GM23248 (cell line): Measurements from ENCODE around the gene RPRD1B. TPM values are rescaled to one million over a fixed set of nuclear protein-coding genes. Genes with fewer than 3 reads are reported as not detected.

Experiments used
- DNase-seq: peaks from one replicate; pipeline ENCODE4 v3.0.0-alpha.2; 2015
- H2AFZ ChIP-seq: fragments of 200-600 bp; sonication (generic); 2 replicates; pipeline ENCODE4 v1.6.1; 2016; ENCODE audit warnings: antibody characterized with exemption
- H3F3A ChIP-seq: fragments of 200-600 bp; sonication (generic); 2 replicates; pipeline ENCODE4 v1.6.1; 2016; ENCODE audit warnings: mild to moderate bottlenecking, antibody characterized with exemption, mixed run types; ENCODE audit not compliant: insufficient read depth
- H3K27ac ChIP-seq: fragments of 200-600 bp; sonication (generic); 2 replicates; pipeline ENCODE4 v1.5.1; 2016; ENCODE audit warnings: mild to moderate bottlenecking
- H3K27me3 ChIP-seq: fragments of 200-600 bp; sonication (generic); replicated peaks from 2 replicates; pipeline ENCODE4 v1.6.1; 2016; ENCODE audit warnings: mild to moderate bottlenecking; ENCODE audit not compliant: insufficient read depth
- H3K36me3 ChIP-seq: fragments of 200-600 bp; sonication (generic); 2 replicates; pipeline ENCODE4 v1.6.1; 2016; ENCODE audit warnings: low read depth, mild to moderate bottlenecking
- H3K4me1 ChIP-seq: fragments of 200-600 bp; sonication (generic); 2 replicates; pipeline ENCODE4 v1.6.1; 2016; ENCODE audit warnings: mild to moderate bottlenecking; ENCODE audit not compliant: insufficient read depth
- H3K4me2 ChIP-seq: fragments of 200-600 bp; sonication (generic); one replicate; pipeline ENCODE4 v1.6.1; 2016; ENCODE audit warnings: mild to moderate bottlenecking; ENCODE audit not compliant: unreplicated experiment
- H3K4me3 ChIP-seq: fragments of 200-600 bp; sonication (generic); 2 replicates; pipeline ENCODE4 v1.5.1; 2016; ENCODE audit warnings: mild to moderate bottlenecking
- H3K79me2 ChIP-seq: fragments of 200-600 bp; sonication (generic); 2 replicates; pipeline ENCODE4 v1.6.1; 2016; ENCODE audit warnings: mild to moderate bottlenecking; ENCODE audit not compliant: insufficient read depth
- H3K9ac ChIP-seq: fragments of 200-600 bp; sonication (generic); 2 replicates; pipeline ENCODE4 v1.6.1; 2016; ENCODE audit warnings: mild to moderate bottlenecking
- H3K9me2 ChIP-seq: fragments of 200-600 bp; sonication (generic); 2 replicates; pipeline ENCODE4 v1.6.1; 2016; ENCODE audit warnings: mixed run types, mild to moderate bottlenecking, moderate library complexity; ENCODE audit not compliant: insufficient read depth
- H3K9me3 ChIP-seq: fragments of 200-600 bp; sonication (generic); one replicate; pipeline ENCODE4 v1.6.1; 2017; ENCODE audit warnings: low read depth
- H4K20me1 ChIP-seq: fragments of 200-600 bp; sonication (generic); 2 replicates; pipeline ENCODE4 v1.6.0; 2016; ENCODE audit not compliant: insufficient read depth
- EZH2 ChIP-seq: fragments of 200-600 bp; sonication (generic); IDR thresholded peaks from 2 replicates; pipeline ENCODE4 v1.6.1; 2018; ENCODE audit warnings: antibody characterized with exemption, mild to moderate bottlenecking; ENCODE audit not compliant: insufficient read depth, poor library complexity, severe bottlenecking
- EZH2phosphoT487 ChIP-seq: fragments of 200-600 bp; sonication (generic); IDR thresholded peaks from 2 replicates; pipeline ENCODE4 v1.6.1; 2018; ENCODE audit warnings: antibody characterized with exemption, moderate library complexity, mild to moderate bottlenecking, low read depth; ENCODE audit not compliant: insufficient read depth
- WGBS, 2 experiments: methylation state at CpG; one replicate each; pipeline ENCODE4 v1.1.6; 2015 to 2017; ENCODE audit warnings: low lambda C conversion rate in 2 of 2, low coverage in 1 of 2; ENCODE audit errors: missing lambda C conversion rate in 2 of 2; 5-methylcytosine and 5-hydroxymethylcytosine counted together
- in situ Hi-C: fragments of 300-500 bp; cut with MboI; formaldehyde crosslinking; loops from 2 replicates; pipeline ENCODE4 v1.15.0; 2020
- polyA plus RNA-seq: library from polyadenylated mRNA; unstranded; fragments of >200 nt; fragmentation: Nextera tagmentation; extraction: Ambion mirVana; gene quantifications from 2 replicates; pipeline ENCODE4 v1.2.1, GENCODE V29; 2016
- total RNA-seq: library from RNA; depleted of rRNA; stranded (reverse); fragments of >200 nt; shearing (Covaris generic); gene quantifications from 2 replicates; pipeline ENCODE4 v1.2.3, GENCODE V29; 2014

The RPRD1B gene
- total and polyA plus RNA-seq, 2 experiments from 2014 or later = 13.5 to 15.6 TPM

- Histone ChIP-seq H3K36me3 (0 out of 2 replicates have a peak, but pooled peaks cover 2% of the 10 kb centered on the region), H4K20me1 (no peaks in the 10 kb centered on the region)
- in situ Hi-C loops = no loop called here
These were observed 21.9 kb upstream of the RPRD1B start for GRCh38 chr20:38011696-38012095.

GRCh38 chr20:38012332-38012731 lies 21.2 kb upstream of the RPRD1B start:
- in situ Hi-C loops = no loop called here
- Histone ChIP-seq H3K9ac (no peak overlapping the region), H3K79me2 (peaks cover 29% of the 10 kb centered on the region; the same call in 1 of the 2 replicates), H2AFZ (no peak overlapping the region), H3F3A (no peaks in the 10 kb centered on the region), H3K27ac (no peak overlapping the region), H3K4me2 (no peak overlapping the region), H4K20me1 (no peaks in the 10 kb centered on the region), H3K9me3 (no peaks in the 10 kb centered on the region), H3K36me3 (peaks cover 9% of the 10 kb centered on the region), H3K9me2 (no peaks in the 10 kb centered on the region), H3K4me3 (no peak overlapping the region), H3K27me3 (no peaks in the 10 kb centered on the region), H3K4me1 (no peaks in the 10 kb centered on the region)
- 96 to 97% methylated on average over 8 of the region's 8 CpGs for WGBS, 2 experiments
- no peak for DNase-seq
- no peak for TF ChIP-seq EZH2

More at GRCh38 chr20:38011696-38012095, 21.9 kb upstream of the RPRD1B start:
- Histone ChIP-seq H2AFZ (no peak overlapping the region), H3K9ac (no peak overlapping the region), H3K9me3 (no peaks in the 10 kb centered on the region), H3F3A (no peaks in the 10 kb centered on the region), H3K4me3 (no peak overlapping the region), H3K27ac (no peak overlapping the region), H3K9me2 (no peaks in the 10 kb centered on the region), H3K79me2 (peaks cover 27% of the 10 kb centered on the region; the same call in 1 of the 2 replicates), H3K4me2 (no peak overlapping the region), H3K4me1 (no peaks in the 10 kb centered on the region), H3K27me3 (no peaks in the 10 kb centered on the region)
- TF ChIP-seq EZH2phosphoT487 = no peak
- no peak for TF ChIP-seq EZH2
- WGBS, 2 experiments = 96 to 97% methylated on average over 5 of the region's 5 CpGs
- DNase-seq = no peak

GRCh38 chr20:38013887-38014286 lies 19.7 kb upstream of the RPRD1B start:
- H2AFZ ChIP-seq = no peak overlapping the region
- H3K9me3 ChIP-seq = no peaks in the 10 kb centered on the region
- no peak for DNase-seq
- no peaks in the 10 kb centered on the region for H3K9me2 ChIP-seq
- H3K4me3 ChIP-seq = no peak overlapping the region
- H3K27ac ChIP-seq = no peak overlapping the region
- H4K20me1 ChIP-seq = no peaks in the 10 kb centered on the region
- no peaks in the 10 kb centered on the region for H3K4me1 ChIP-seq
- H3K79me2 ChIP-seq = peaks cover 28% of the 10 kb centered on the region
- no peak overlapping the region for H3K9ac ChIP-seq
- peaks cover 23% of the 10 kb centered on the region for H3K36me3 ChIP-seq
- TF ChIP-seq EZH2 = no peak
- no peak for TF ChIP-seq EZH2phosphoT487
- WGBS, 2 experiments = 71 to 76% methylated on average over 2 of the region's 2 CpGs
- no peaks in the 10 kb centered on the region for H3K27me3 ChIP-seq
- no peak overlapping the region for H3K4me2 ChIP-seq
- in situ Hi-C loops = no loop called here
- no peaks in the 10 kb centered on the region for H3F3A ChIP-seq

- Histone ChIP-seq H3K36me3 (peaks cover 23% of the 10 kb centered on the region), H3K79me2 (peaks cover 56% of the 10 kb centered on the region)
- WGBS, 2 experiments = 100% methylated on average over 1 of the region's 1 CpG
These were observed 15.6 kb upstream of the RPRD1B start for GRCh38 chr20:38017959-38018358.

GRCh38 chr20:38018385-38018784 lies 15.2 kb upstream of the RPRD1B start:
- H3K9ac ChIP-seq = no peak overlapping the region
- H3K36me3 ChIP-seq = peaks cover 23% of the 10 kb centered on the region
- no peaks in the 10 kb centered on the region for H3K9me3 ChIP-seq
- no peak overlapping the region for H2AFZ ChIP-seq
- no peaks in the 10 kb centered on the region for H3F3A ChIP-seq
- H4K20me1 ChIP-seq = no peaks in the 10 kb centered on the region; the same call in 1 of the 2 replicates
- H3K4me1 ChIP-seq = no peaks in the 10 kb centered on the region
- H3K4me3 ChIP-seq = no peak overlapping the region
- no peak for DNase-seq
- TF ChIP-seq EZH2phosphoT487 = no peak
- TF ChIP-seq EZH2 = no peak
- H3K27ac ChIP-seq = no peak overlapping the region
- no peaks in the 10 kb centered on the region for H3K27me3 ChIP-seq
- no peaks in the 10 kb centered on the region for H3K9me2 ChIP-seq
- H3K79me2 ChIP-seq = peaks cover 59% of the 10 kb centered on the region
- in situ Hi-C loops = no loop called here
- WGBS, 2 experiments = 95% methylated on average over 2 of the region's 2 CpGs
- no peak overlapping the region for H3K4me2 ChIP-seq

More at GRCh38 chr20:38017959-38018358, 15.6 kb upstream of the RPRD1B start:
- Histone ChIP-seq H4K20me1 (no peaks in the 10 kb centered on the region; the same call in 1 of the 2 replicates), H3K4me3 (no peak overlapping the region), H3K27ac (no peak overlapping the region), H3K9ac (no peak overlapping the region), H3K9me3 (no peaks in the 10 kb centered on the region), H3K9me2 (no peaks in the 10 kb centered on the region), H3F3A (no peaks in the 10 kb centered on the region), H3K27me3 (no peaks in the 10 kb centered on the region), H3K4me1 (no peaks in the 10 kb centered on the region), H2AFZ (no peak overlapping the region), H3K4me2 (no peak overlapping the region)
- no peak for TF ChIP-seq EZH2
- no peak for TF ChIP-seq EZH2phosphoT487
- in situ Hi-C loops = no loop called here
- DNase-seq = no peak
